Measurements from ENCODE around the gene GRID1.

Gene GRID1

GRCh38 chr10:85619832-85620231, 746.8 kb downstream of the GRID1 start:
- no peak for DNase-seq

- DNase-seq, result no peak
Observed at GRCh38 chr10:85618841-85619240, 747.8 kb downstream of the GRID1 start.

DNA sequence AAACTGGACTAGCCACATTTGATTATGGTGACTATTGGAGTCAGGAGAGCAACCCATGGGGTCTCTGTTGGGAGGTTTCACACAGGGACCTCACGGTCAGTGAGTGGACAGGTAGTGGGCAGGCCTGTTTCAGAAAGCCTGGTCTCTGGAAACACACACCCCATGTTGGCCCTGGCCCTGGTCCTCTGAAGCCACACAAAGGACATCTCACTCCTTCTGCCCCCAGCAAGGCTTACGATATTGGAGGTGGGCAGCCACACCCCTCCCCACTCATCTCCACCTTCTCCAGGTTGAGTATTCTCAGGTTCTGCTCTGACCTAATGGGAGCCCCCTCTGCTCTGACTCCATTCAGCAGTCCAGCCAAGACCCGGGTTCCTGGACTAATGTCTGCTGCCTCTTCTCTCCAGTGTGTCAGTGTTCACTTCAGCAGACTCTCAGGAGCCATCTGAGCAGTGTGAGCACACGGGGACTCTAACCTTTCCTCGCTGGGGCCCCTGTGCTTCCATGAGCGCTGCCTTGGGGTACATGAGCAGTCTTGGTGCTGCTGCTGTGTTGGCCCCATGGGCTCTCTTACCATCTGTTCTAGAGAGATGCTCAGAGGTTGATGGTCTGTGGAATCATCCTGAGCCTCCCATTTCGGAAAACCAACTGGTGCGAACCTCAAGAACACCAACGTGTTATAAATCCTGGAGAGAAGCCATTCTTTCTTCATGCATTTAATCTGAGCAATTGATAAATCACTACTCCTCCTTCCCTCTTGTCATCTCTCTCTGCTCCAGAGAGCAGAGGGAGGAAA, 748.6 kb downstream of the GRID1 start:
- DNase-seq, result no peak

DNA sequence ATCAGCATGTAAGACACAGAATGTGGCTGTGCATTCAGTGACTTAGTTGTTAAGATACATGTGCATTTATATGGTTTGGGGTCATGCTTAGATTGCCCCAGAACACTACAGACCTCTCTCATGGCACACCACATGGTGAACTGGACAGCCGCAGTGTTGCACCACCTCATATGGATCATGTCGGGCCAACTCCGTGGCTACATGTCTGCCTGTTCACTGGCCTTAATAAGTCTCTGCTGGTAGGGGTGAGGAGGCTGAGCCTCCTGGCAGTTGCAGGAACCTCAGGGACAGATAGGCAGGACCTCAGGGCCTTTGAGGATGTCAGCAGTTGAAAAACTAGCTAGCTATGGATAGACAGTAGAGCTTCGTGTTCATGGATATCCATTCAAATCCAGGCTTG, 751.0 kb downstream of the GRID1 start:
- DNase-seq, result no peak

DNA sequence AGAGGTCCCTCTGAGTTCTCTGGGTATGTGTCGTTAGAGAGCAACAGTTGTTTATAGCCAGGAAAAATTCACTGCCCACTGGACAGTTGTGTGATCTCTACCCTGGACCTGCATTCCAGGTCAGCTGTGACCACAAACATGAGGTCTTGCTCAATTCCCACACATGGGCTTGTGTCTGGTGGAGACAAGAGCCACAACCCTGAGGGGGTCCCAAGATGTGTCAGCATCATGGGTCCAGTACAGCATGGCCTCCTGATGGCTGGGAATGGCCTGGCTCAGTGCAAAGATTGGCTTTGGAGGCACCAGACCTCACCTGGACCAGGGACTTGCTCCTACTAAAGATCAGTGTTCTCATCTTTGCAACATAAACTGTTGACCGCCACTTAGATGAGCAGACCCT, 751.6 kb downstream of the GRID1 start:
- DNase-seq, result no peak

DNA sequence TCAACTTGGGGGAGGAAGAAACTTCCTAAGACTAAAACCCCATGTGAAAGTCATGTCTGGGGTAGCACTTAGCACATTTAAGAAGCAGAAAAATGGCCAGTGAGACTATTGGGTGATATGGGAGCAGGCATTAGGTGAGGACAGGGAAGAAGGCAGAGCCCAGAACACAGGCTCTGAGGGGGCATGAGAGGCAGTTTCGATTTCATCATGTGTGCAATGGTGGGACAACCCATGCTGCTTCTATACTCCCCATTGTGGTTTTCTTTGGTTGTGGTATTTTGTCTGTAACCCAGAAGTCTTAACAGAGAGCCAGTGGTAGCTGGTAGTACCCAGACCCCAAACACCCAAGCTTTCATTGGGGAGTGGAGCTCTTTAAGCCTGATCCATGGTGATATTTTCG, 752.0 kb downstream of the GRID1 start:
- no peak for DNase-seq

- no peak for DNase-seq
Observed at GRCh38 chr10:85613391-85613790, 753.2 kb downstream of the GRID1 start.

DNA sequence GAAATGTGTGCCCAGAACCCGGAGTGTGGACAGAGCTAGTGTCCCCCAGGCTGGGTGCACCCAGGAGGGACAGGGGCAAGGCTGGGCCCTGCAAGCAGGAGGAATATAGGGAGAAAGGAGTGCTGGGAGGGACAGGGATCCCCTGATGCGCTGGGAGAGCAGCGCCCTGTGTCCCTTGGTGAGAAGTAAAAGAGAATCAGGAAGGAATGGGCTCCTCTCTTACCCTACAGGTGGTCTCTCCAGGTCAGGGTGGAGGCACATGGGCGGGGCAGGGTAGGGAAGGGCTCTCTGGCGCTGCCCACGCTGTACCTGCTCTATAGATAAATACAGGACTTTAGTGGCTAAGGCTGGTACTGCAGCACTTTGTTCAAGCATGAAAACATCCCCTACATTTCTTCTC, 753.8 kb downstream of the GRID1 start:
- no peak for DNase-seq

GRCh38 chr10:85612378-85612775, 754.2 kb downstream of the GRID1 start:
- peak in 1 of 2 experiments; percentile 13 for DNase-seq

GRCh38 chr10:85611746-85612377, 754.7 kb downstream of the GRID1 start:
- no peak for DNase-seq

DNA sequence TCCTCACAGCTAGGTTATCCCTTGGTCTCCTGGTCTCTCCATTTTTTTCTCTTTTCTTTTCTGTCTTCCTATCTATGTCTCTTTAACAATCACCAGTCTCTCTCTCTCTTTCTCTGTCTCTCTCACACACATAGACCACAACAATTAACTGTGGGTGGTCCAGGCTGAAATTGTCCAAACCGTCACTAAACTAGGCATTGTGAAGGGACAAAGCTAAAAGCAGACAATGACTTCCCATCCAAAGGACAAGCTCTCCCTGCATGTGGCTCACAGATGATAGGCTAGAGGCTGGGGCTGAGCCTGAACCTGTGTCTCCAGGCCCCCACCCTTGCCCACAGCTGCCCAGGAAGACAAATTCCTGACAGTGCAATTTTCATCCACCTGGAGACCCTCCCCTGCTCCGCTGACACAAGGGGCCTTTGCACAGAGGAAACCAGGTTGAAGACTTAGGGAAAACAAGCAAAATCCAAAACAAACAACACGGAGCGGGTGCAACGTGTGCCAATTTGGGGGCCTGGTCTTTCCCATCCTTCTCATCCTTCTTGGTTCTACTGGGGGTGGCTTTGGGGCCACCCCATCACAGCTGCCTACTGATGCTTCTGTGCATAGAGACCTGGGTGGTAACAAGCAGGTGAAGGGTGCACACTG, 755.4 kb downstream of the GRID1 start:
- DNase-seq, result no peak

- no peak for DNase-seq
Observed at GRCh38 chr10:85610381-85611092, 756.1 kb downstream of the GRID1 start.

- no peak for DNase-seq
Observed at GRCh38 chr10:85609509-85609908, 757.1 kb downstream of the GRID1 start.

DNA sequence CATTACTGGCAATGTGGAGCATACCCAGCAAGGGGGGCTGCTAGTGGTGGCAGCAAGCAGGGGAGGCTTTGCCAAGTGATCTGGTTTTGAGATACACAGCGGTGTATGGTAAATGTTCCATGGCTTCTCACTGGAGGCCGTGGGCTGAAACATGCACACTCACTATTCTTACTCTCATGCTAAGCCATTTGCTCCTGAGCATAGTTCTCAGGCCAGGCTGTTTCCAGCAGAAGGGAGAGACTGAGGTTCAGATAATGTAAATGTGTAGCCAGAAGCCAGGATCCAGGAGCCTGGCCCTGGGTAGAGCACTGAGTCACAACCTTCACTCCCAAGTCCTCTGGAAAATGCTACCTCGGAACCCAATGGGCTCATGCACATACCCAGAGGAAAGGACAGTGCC, 757.9 kb downstream of the GRID1 start:
- no peak for DNase-seq

GRCh38 chr10:85607043-85607695, 759.4 kb downstream of the GRID1 start:
- no peak for DNase-seq

DNA sequence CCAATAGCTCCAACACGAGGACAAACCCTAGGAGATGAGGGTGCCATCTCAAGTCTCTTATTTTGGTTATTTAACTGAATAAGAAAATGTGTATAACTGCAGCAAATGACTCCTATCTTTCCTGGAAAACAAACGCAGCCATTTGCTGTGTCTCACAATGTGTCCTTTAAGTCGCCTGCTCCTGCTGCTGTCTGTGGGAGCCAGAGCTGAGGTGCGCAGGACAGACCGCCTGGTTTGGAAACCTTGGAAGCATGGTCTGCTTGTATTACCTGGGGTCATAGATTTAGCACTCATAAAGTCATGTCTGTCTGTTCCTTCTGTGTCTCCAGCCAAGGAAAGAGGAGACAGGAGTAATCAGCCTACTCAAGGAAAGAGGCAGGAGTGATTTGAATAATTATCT, 760.2 kb downstream of the GRID1 start:
- no peak for DNase-seq

GRCh38 chr10:85604884-85605283, 761.7 kb downstream of the GRID1 start:
- no peak for DNase-seq

DNA sequence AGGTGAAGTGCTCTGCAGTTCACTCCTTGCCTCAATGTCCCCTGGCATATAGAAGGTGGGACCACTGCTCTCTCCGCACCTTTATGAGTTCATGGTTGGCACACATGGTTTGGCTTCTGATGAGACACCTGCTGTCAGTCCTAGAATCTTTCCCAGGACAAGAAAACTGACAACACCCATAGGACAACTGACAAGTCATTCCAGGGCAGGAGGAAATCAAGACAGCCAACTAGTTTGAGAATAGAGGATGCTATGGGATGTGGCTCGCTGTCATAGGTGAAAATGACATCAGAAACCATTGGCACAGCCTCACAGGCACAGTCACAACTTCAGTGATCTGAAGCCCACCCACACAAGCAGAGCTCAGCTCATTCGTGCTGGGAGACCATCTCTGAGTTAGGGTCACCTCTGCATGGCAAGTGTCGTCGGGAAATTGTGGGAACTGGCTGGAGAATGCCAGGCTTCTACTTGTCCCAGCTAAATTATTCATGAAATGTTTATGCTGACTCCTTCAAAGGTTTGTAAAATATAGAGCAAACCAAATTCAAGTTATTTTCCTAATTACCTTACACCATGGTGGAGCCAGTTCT, 762.4 kb downstream of the GRID1 start:
- no peak for DNase-seq

DNA sequence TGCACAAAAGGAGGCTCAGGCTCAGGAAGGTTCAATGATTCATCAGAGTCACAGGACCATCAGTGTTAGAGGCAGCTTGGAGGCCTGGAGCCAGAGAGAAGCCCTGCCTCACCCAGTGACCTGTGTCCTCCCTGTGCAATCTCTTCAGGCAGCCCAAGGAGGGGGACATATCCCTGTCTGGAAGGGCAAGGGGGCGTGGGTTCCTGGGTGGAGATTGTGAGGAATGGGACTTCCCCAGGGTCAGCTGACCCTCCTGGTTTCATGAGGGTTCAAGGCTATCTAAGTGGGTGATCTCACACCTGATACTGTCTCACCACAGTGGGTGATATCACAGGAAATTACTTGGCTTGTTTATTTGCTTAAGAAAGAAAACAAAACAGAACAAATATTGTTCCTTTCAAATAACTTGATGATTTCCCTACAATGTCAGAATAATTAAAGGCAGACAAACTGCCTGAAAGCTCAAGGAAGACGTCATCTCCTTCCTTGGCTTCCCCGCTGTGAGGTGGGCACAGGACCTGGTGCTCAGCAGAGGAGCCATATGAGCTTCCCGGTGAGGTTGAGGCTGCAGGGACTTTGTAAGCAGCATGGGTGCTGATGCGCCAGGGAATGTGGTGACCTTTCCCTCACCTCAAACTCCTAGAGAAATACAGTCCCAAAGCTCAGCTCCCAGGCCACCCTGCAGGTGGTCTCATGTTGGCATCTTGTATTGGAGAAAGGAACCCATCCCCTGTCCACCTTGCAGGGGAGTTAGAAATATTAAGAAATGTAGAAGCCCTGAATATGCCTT, 763.2 kb downstream of the GRID1 start:
- no peak for DNase-seq

DNA sequence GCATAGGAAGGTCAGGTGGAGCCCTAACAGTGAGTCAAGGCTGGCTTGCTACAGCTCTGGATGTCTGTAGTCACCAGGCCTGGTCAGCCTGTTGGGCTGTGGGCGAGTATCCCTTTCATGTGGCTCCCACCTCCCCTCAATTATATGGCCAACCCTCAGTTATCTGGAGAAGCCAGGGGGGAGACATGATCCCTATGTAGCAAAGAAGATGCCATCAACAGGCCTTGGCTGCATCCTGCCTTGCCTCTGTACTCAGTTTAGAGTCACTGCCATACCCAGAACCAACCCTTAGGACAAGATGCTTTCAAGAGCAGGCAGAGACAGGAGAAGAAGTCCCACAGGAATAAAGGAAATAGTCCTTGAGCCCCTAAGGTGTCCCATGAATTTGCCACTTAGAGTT, 763.9 kb downstream of the GRID1 start:
- DNase-seq, result no peak

DNA sequence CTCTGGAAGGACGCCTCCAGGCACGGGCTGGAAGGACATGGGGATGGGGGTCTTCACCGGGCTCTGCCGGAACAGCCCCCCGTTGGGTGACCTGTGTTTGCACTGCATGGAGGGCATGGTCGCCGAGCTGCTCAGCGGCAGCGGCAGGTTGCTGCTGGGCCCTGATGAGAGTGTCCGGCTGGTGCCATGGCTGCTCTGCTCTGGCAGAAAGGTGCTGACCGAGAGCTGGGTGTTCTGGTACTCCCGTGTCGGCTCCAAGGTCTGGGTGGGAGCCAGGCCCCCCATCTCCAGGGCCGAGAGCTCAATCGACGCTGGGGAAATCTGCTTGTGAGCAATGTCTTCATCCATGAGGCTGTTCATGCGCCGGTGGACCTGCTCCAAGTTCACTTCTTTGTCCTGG, 764.3 kb downstream of the GRID1 start:
- DNase-seq, result no peak

- no peak for DNase-seq
Observed at GRCh38 chr10:85601526-85601925, 765.1 kb downstream of the GRID1 start.
